DMS53 (cell line): ENCODE measurements around the gene AP5S1.

Source experiments
- DNase-seq: peaks from one replicate; lab custom pipeline; 2025; lab: John Stamatoyannopoulos, UW

The AP5S1 gene, protein sequence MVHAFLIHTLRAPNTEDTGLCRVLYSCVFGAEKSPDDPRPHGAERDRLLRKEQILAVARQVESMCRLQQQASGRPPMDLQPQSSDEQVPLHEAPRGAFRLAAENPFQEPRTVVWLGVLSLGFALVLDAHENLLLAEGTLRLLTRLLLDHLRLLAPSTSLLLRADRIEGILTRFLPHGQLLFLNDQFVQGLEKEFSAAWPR

DNA sequence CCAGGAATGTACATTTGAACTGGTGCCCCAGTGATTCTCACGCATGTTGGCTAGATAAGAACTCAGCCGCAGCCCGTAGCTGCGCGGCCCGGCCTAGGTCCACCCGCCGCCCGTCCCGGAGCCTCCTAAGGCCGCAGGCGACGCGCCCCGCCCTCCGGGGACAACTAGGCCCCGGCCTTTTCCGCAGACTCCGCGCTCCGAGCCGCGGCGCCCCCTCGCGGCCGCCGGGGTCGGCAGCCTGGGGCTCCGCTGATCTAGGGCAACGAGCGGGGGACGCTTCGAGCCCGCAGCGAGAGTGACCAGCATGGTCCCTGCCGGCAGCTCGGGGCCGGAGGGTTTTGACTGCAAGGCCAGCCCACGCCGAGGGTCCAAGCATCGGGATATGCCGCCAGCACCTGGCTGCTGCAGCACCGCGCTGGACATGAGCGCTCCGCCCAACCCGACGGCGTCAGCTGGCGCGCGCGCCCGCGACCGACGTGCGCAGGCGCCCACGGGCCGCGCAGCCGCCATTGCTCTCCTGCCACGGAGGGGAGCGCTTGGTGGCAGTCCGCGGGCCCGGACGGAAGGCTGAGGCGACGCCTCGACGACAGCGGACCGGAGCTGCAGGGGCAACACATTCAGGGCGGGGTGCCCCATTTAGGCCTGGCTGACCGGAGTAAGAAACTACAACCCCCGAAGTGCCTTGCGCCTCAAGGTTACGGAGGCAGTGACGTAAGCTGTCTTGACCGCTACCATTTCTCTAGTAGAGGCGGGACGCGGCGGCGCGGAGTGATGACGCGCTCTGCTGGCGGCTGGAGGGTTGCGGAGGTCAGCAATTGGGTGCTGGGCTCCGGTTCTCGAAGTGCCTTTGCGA lies at the start of gene AP5S1:
TSS of gene AP5S1 (plus strand) at position 500 of the 853 bp plus-strand sequence. CDS start 1,571 bp downstream, outside the sequence.
- peak; percentile 97 for DNase-seq

DNA sequence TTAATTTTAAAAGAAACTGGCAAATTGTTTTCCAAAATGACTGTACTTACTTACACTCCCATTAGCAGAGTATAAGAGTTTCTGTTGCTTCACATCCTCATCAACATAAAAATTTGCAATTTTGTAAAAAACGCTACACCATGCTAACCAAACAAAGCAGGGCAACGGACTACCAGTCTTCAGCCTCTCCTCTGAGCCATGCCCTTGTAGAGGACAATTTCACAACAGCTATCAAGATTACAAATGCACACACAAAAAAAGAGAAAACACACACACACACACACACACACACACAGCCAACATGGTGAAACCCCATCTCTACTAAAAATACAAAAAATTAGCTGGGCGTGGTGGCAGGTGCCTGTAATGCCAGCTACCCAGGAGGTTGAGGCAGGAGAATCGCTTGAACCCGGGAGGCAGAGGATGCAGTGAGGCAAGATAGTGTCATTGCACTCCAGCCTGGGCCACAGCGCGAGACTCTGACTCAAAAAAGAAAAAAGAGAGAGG lies 48.7 kb upstream of the AP5S1 start:
- no peak for DNase-seq

DNA sequence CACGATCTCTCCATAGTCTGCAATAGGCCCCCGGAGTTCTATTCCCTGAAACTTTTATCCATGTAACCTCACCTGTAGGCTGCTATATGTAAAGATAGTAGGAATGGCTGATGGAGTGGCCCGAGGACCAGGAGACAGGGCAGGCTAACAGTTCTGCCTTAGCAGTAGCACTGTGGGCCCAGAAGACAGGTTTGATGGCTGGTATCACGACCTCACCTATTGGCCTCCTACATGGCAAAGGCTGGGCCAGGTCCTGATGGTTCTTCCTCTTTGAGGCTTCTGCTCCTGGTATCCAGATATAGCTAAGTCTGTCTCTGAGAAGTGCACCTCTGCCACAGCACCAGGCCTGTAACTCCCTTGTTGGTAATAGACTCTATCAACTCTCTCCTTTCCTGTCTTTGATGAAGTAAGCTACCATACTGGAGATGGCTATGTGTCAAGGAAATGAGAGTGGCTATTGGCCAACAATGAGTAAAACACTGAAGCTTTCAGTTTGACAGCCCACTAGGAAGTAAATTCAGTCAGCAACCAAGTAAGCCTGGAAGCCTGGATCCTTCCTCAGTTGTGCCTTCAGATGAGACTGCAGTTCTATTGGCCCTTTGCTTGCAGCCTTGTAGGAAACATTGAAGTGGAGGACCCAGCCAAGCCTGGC lies 44.8 kb upstream of the AP5S1 start:
- DNase-seq, result no peak

DNA sequence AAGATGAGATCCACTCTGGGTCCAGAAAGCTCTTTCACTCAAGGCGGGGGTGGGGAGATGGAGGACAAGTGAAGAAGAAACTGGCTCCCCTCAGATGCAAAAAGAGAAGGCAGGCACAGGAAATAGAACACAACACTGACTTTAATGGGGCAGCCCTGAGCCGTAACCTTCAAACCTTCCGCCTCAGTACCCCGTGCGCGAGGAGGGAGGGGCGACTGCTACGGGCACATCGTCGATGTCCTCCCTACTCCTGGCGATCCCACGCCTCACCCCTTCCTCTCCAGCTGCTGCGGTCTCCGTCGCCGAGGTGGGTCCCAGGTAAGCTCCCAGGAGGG lies 43.0 kb upstream of the AP5S1 start:
- DNase-seq, result no peak

DNA sequence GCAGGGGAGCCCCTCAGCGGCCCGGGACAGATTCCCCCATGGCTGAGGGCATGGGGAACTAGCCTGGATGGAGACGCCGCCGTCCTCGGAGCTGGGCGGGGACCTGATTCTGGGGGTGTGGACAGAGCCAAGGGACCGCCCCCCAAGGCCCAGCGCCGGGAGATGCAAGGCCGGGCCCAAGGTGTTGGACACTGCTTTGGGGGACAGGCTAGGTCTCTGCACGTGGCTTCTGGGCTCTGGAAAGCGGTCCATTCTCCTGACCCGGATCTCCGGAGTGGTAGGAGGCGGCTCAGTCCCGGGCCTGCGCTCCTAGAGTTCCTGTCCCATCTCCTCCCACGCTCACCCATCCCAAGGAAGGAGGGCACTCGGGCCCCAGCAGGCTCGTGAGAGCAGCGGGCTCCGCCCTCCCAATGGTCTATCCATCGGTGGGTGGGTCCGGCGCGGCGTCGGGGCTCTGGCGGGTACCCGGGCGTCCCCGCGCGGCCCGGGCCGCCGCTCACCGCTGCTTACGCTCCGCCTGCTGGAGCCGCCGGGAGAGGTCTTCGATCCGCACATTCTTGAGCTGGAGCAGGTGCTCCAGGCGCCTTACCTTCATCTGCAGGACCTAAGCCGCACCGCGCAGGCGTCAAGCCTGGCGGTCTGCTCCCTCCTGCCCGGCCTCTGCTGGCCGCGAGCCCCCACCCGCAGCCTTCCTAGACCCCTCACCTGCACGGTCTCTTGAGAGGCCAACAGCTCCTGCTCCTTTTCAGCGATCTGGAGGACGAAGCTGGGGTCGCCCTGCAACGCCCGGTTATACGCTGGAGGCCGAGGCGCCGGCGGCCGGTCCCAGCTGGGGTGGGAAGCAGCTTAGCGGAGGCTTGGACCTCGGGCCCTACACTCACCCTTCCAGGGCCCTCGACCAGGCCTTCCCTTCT lies 42.4 kb upstream of the AP5S1 start:
- DNase-seq, result peak; percentile 88

DNA sequence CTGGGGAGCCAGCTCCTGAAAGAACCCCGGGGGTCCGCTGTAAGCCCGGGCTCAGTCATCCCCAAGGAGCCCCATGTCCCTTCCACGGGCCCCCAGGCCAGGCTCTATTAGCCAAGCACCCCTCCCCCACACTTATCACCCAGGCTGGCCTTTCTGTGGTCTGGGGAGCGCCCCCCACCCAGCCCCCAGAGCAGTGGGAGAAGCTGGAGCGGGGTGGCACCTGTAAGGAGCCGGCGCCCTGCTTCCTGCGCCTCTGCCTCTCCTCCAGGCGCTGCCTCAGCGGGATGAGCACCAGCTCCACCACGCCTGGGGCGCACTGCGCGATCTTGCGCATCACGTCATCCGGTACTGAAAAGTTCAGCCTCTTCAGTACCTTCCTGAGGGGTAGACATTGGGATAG lies 41.4 kb upstream of the AP5S1 start:
- no peak for DNase-seq

DNA sequence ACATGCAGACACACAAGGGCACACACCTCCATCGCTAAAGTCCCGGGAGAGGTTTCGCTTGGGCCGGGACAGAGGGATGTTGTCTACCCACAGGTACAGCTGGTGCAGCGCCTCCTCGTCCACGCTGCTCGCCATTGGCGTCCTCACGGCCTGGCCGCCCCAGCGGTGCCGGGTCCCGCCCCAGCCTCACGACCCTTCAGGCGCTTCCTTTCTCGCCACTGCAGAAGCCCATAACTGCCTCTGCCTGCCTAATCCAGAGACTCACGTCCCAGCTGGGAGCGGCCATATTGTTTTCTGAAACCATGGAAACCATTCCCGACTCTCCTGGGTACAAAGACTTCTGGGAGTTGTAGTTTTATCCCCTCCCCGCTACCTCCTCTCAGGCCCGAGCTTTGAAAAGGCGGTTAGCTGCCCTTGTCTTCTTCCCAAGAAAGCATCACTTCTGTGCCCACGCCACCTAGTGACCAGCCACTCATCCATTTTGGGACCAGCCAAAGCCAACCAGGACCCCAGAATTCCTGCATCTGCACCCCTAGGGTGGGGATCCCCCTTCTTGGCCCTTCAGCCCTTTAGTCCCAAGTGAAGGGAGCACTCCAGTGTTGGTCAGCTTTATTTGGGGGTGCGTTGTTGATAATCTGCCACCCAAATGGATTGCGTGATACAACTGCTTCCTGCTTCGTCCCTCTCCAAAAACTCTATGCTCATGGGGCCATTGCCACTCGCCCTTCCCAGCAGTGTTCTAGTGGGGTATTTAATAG lies 39.0 kb upstream of the AP5S1 start, which contains the start of gene SPEF1:
TSS of gene SPEF1 (minus strand) at position 296 of the 758 bp plus-strand sequence. CDS start at position 135, 161 bp downstream.
- DNase-seq, result peak; percentile 98

DNA sequence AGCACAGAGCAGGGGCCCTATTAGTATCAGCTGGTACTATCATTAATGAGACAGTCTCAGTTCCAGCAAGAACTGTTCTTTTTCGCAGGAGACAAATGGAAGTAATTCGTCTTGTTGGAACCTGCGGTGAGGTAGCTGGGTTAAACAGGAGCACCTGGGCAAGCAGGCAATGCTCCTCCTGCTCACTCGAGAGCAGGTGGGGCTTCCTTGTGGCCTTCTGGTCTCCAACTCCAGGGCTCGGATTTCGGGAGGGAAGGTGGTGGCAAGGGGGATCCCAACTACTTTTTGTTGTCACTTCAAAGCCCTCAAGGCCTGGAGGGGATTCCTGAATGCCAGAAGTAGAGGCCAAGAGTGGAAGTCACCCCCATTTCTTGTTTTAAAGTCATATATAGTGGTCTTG lies 37.8 kb upstream of the AP5S1 start:
- DNase-seq, result no peak

DNA sequence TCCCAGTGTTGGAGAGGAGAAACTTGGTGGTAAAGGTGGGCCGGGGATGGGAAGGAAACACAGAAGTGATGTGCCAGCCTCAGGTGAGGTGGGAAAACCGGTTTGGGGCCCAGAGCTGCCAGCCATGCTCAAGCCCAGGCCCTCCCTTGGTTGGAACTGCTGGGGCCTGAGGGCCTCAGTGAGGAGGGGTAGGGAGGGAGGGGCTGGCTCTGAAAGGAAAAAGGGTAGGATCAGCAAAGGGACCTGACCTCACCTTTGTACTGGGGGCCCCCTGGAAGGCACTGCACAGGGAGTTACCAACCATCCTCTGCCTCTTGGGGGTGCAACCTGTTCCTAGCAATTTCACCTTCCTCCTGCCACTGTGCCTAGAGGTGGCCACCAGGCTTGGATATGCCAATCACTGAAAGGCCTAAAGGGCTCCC lies 37.3 kb upstream of the AP5S1 start:
- peak; percentile 52 for DNase-seq

DNA sequence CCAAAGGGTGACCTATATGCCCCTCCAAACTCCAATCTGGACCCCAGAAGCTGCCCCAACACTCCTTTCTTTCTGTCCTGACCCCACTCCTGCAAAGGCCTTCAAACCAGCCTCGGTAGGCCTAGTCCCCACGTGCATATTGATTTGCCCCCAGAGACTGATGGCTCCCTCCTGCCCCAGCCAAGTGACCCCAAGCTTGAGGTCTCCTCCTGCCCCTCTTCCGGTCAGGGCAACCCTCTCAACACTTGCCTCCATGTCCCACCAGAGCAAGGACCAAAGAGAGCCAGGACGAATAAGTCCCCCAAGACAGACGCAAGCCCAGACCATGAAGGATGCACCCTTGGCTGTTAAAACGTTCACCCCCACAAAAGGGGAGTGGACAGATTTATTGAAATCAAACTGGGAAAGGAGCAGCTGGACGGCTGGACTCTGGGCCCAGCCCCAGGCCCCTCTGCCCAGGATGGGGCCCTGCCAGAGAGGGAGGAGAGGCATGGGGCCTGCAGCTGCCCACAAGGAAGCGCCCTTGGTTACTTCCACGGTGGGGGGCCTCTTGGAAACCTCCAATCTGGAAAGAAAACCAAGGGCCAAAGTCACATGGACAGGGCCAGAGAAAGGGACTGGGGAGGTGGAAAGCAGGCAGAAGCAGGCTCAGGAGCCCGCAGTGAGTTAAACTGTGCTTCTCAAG lies 36.7 kb upstream of the AP5S1 start:
- no peak for DNase-seq

DNA sequence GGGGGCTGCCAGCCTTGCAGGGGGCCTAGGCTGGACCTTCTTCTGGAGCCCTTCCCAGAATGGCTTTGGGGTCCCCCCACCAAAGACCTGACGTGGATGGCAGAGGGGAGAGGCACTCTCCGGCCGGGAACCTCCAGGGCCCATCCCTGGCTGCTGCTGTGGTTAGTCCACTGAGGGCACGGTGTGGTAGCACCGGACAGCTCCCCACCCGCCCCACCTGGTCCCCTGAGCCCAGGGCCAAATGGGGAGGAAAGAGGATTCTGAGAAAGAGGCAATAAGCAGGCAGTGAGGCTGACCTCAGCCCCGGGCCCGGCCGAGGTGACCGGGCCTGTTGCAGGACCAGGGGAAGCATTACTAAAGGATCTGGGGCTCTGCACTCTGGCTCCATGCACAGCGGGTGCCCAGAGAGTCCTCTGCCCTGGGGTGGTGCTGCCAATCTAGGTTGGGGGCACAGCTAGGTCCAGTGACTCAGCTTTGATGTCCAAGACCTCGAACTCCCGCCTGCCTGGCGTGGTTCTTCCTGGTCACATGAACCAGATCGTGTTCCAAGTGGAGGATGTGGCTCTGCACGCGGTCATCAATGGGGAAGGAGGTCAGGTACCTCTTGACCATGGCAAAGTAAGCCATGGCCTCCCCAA lies 36.0 kb upstream of the AP5S1 start:
- no peak for DNase-seq

DNA sequence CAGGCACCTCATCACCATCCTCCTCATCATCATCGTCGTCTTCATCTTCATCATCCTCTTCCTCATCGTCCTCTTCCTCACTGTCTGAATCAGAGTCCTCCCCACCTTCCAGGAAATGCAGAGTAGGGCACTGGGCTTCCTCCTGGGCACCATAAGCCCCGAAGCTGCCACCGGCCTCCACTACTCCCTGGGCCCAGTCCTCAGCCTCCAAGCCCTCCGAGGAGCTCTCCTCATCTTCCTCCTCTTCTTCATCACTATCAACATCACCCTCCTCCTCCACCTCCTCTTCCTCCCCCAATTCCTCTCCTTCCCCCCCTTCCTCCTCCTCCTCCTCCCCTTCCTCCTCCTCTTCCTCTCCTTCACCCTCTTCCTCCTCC lies 35.5 kb upstream of the AP5S1 start:
- DNase-seq, result no peak

DNA sequence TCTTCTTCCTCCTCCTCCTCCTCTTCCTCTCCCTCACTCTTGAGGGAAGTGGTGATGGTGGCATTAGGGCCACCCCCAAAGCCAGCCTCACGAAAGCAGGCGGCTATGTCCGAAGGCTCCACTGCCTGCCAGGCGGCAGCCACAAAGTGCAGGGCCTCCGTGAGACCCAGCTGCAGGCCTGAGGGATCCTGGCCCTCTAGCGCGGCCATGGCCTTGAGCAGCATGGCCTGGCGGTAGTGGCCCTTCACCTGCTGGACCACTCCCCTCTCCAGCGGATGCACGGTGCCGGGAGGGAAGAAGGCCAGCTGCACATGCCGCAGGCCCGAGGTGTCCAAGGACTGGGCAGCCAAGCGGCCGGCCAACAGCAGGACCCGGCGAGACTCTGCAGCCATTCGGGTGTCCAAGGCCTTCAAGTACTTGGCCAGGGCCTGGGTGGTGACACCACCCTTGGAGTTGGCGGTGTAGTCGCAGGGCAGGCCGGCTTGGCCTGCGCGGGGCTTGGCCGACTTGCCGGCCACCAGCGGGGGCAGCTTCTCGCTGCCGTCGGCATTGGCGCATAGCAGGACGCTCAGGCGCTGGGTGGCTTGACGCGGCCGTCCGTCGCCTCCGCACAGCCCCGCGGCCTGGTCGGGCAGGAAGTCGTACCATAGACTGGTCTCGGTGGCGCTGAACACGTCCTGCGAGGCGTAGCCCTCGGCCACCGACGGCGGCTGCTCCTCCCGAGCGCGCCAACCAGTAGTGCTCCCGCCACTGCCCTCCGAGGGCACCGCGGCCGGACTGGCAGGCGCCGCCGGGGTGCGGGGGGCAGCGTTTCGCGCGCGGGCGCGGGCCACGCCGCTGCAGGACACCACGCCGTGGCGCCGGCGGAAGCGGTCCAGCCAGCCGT lies 34.9 kb upstream of the AP5S1 start:
- peak; percentile 77 for DNase-seq

DNA sequence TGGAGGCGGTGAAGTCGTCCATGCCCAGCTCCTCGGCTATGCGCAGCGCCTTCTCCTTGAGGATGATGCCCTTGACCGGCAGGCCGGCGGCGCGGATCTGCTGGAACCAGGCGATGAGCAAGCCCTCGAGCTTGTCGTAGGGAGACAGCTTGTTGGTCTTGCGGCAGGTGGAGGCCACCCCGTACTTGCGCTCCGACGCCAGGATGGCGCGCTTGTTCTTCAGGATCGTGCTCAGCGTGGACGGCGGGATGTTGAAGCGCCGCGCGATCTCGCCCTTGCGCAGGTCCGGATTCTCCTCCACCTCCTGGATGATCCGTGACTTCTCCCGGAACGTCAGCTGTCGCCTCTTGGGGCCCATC lies 34.2 kb upstream of the AP5S1 start:
- peak; percentile 81 for DNase-seq

DNA sequence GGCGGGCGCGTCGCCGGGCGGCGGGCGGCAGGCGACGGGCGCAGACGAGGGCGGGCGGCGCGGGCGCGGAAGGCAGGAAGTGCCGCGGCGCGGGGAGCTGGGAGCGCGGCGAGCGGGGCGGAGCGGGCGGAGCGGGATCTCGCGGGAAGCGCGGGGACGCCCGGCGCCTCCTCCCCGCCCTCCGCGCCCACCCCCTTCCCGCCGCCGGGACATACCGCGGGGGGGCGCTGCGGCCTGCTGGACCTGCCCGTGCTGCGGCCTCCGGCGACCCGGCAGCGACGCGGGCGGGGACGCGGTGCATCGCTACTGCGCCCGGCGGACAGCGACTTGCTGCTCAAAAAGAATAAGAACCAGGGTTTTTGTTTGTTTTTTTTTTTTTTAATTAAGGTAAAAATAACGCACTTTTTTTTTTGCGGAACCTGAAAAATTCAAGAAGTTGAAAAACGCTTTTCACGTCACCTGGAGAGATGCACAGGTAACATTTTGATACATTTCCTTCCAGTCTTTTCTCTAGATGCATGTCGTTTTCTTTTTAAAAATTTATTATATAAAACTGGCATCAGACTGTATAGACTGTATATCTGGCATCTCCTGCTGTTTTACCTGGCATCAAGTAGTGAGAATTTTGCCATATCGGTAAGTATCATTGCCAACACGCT lies 33.6 kb upstream of the AP5S1 start, which contains the start of gene CENPB:
TSS of gene CENPB (minus strand) at position 76 of the 659 bp plus-strand sequence. CDS start 257 bp downstream, outside the sequence.
- peak; percentile 96 for DNase-seq

DNA sequence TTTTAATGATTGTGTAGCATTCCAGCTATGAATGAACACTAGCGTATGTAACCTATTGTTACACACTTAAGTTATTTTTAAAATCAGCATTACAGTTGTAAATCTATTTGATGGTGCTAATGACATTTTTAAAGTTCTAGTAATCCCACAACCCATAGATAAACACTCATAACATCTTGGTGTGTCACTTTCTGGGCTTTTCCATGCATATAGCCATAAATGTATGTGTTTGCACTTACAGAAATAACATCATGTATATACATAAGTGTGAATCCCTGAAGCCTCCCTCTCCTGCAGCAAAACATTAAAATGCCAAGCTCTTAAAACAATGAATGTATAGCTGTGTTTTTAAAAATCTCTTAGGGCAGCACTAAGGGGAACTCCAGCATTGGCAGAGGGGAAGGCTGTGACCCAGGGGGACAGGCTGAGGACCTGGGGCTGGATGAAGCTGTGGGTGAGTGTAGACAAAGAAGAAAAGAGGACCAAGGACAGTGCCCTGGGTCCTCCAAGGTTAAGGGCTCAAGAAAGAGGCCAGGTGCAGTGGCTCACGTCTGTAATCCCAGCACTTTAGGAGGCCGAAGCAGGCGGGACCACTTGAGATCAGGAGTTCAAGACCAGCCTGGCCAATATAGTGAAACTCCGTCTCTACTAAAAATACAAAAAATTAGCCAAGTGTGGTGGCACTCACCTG lies 32.9 kb upstream of the AP5S1 start:
- DNase-seq, result no peak

DNA sequence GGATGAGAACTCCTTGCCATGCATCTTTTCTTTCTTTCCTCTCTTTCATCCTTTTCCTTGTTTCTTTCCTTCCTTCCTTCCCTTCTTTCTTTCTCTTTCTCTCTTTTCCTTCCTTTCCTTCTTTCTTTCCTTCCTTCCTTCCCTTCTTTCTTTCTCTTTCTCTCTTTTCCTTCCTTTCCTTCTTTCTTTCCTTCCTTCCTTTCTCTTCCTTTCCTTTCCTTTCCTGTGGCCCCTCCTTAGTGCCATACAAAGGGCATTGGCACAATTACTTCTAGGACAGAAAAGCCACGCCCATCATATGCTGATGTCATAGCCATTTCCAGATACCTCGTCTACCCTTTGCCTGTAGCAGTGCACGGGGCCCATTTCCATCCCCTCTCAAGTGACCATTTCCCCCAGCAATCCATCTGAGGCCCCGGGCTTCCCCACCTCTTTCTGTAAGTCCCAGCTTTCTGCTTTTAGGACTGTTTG lies 31.6 kb upstream of the AP5S1 start:
- DNase-seq, result no peak
